ENCODE data around the gene MRGPRG.

Gene MRGPRG

DNA sequence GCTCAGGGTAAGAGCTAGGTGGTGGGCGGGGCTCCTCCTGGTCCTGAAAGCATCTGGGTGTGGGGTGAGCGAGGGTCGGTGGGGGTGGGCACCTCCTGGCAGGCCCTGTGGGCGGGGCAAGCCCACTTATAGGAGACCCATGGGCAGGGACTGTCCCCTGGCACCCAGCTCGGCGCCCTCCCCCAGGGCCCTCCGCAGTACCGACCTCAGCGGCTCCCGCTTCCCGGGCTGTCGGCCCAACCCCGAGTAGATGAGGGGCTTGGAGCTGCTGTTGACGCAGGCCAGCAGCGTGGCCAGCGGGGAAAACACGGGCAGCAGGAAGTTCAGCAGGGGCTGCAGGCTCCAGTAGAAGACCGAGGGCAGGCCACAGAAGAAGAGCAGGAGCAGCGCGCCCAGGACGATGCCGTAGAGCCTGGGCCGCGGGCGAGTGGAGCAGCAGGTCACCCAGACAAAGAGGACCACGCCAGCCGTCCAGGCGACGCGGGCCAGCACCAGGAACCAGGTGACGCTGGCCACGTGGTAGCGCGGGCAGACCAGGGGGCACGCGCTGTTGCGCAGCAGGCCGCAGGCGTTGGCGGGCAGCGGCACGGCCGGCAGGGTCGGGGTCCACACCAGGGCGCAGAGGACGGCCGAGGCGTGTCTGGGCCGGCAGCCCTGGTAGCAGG lies 663 bp downstream of the MRGPRG start:
- no peak overlapping the region for H3K27ac ChIP-seq (ENCODE audit: low read depth, low read length)
- H3K9ac ChIP-seq (ENCODE audit: low read length): no peak overlapping the region
- H3K36me3 ChIP-seq (ENCODE audit: control insufficient read depth, insufficient read depth, low read length): no peaks in the 10 kb centered on the region
- no peak overlapping the region for H3K4me3 ChIP-seq (ENCODE audit: low read depth, low read length)
- peaks cover 18% of the 10 kb centered on the region; the same call in 1 of the 2 replicates for H3K27me3 ChIP-seq (ENCODE audit: control insufficient read depth, insufficient read depth, low read length)
- peaks cover 13% of the 10 kb centered on the region; the same call in 1 of the 2 replicates for H3K4me1 ChIP-seq (ENCODE audit: control insufficient read depth, insufficient read depth, low read length)
- no peaks in the 10 kb centered on the region for H3K9me3 ChIP-seq (ENCODE audit: control insufficient read depth, insufficient read depth, low read depth, low read length)

GRCh38 chr11:3216027-3216525 lies 2.5 kb downstream of the MRGPRG start:
- H3K4me3 ChIP-seq (ENCODE audit: low read depth, low read length): no peak overlapping the region
- peaks cover 13% of the 10 kb centered on the region; the same call in 1 of the 2 replicates for H3K4me1 ChIP-seq (ENCODE audit: control insufficient read depth, insufficient read depth, low read length)
- H3K27me3 ChIP-seq (ENCODE audit: control insufficient read depth, insufficient read depth, low read length): peaks cover 14% of the 10 kb centered on the region; the same call in 1 of the 2 replicates
- H3K9me3 ChIP-seq (ENCODE audit: control insufficient read depth, insufficient read depth, low read depth, low read length): no peaks in the 10 kb centered on the region
- H3K36me3 ChIP-seq (ENCODE audit: control insufficient read depth, insufficient read depth, low read length): no peaks in the 10 kb centered on the region
- no peak overlapping the region for H3K9ac ChIP-seq (ENCODE audit: low read length)
- H3K27ac ChIP-seq (ENCODE audit: low read depth, low read length): no peak overlapping the region

- Histone ChIP-seq H3K36me3 (ENCODE audit: control insufficient read depth, insufficient read depth, low read length) (no peaks in the 10 kb centered on the region), H3K27ac (ENCODE audit: low read depth, low read length) (no peak overlapping the region), H3K9ac (ENCODE audit: low read length) (no peak overlapping the region), H3K4me3 (ENCODE audit: low read depth, low read length) (no peak overlapping the region), H3K4me1 (ENCODE audit: control insufficient read depth, insufficient read depth, low read length) (peaks cover 13% of the 10 kb centered on the region; the same call in 1 of the 2 replicates), H3K9me3 (ENCODE audit: control insufficient read depth, insufficient read depth, low read depth, low read length) (no peaks in the 10 kb centered on the region), H3K27me3 (ENCODE audit: control insufficient read depth, insufficient read depth, low read length) (peaks cover 14% of the 10 kb centered on the region; the same call in 1 of the 2 replicates)
These were observed 3.1 kb downstream of the MRGPRG start for GRCh38 chr11:3215346-3216026.

DNA sequence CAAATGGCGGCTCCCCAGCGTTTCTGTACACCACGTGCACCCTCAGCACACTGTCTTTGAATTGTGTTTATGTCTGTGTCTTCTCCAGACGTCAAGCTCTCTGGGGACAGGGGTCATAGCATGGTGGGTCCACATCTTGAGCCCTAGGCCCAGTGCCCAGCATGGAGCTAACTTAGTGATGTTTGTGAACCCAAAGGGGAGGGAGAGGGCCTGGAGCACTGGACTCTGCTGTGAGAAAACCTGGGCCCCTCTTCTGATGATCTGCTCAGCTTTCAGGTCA lies 4.3 kb downstream of the MRGPRG start:
- H3K4me1 ChIP-seq (ENCODE audit: control insufficient read depth, insufficient read depth, low read length): peaks cover 13% of the 10 kb centered on the region; the same call in 1 of the 2 replicates
- H3K4me3 ChIP-seq (ENCODE audit: low read depth, low read length): no peak overlapping the region
- no peaks in the 10 kb centered on the region for H3K36me3 ChIP-seq (ENCODE audit: control insufficient read depth, insufficient read depth, low read length)
- no peaks in the 10 kb centered on the region for H3K9me3 ChIP-seq (ENCODE audit: control insufficient read depth, insufficient read depth, low read depth, low read length)
- no peak overlapping the region for H3K9ac ChIP-seq (ENCODE audit: low read length)
- H3K27me3 ChIP-seq (ENCODE audit: control insufficient read depth, insufficient read depth, low read length): peaks cover 12% of the 10 kb centered on the region; the same call in 1 of the 2 replicates
- H3K27ac ChIP-seq (ENCODE audit: low read depth, low read length): no peak overlapping the region

- H3K4me1 ChIP-seq (ENCODE audit: control insufficient read depth, insufficient read depth, low read length): peaks cover 13% of the 10 kb centered on the region; the same call in 1 of the 2 replicates
- peaks cover 13% of the 10 kb centered on the region; the same call in 1 of the 2 replicates for H3K27me3 ChIP-seq (ENCODE audit: control insufficient read depth, insufficient read depth, low read length)
- no peak overlapping the region for H3K9ac ChIP-seq (ENCODE audit: low read length)
- H3K9me3 ChIP-seq (ENCODE audit: control insufficient read depth, insufficient read depth, low read depth, low read length): no peaks in the 10 kb centered on the region
- H3K36me3 ChIP-seq (ENCODE audit: control insufficient read depth, insufficient read depth, low read length): no peaks in the 10 kb centered on the region
- no peak overlapping the region for H3K27ac ChIP-seq (ENCODE audit: low read depth, low read length)
- H3K4me3 ChIP-seq (ENCODE audit: low read depth, low read length): peak overlapping the region; percentile 18; the same call in 1 of the 2 replicates
These were observed 4.8 kb downstream of the MRGPRG start for GRCh38 chr11:3213659-3214419.

DNA sequence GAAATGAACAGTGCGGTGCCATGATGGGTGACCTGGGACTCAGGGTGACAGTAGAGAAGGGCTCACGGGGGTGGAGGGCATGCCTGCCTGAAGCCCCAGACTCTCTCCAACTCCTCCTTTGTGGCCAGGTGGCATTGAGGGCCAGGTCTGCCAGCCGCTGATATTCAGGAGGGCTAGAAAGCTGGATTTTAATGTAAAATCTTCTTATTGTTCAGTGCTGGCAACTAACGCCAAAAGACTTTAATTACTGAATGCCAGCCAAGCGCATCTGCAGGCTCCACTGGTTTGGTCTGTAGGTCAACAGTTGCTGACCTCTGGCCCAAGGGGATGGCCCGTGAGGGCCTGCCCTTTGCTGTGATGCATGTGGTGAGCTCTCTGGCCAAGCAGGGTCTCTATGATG lies 10.3 kb downstream of the MRGPRG start:
- Histone ChIP-seq H3K27ac (ENCODE audit: low read depth, low read length) (no peak overlapping the region), H3K4me1 (ENCODE audit: control insufficient read depth, insufficient read depth, low read length) (0 out of 2 replicates have a peak, but pooled peaks cover 2% of the 10 kb centered on the region), H3K9me3 (ENCODE audit: control insufficient read depth, insufficient read depth, low read depth, low read length) (no peaks in the 10 kb centered on the region), H3K9ac (ENCODE audit: low read length) (no peak overlapping the region), H3K27me3 (ENCODE audit: control insufficient read depth, insufficient read depth, low read length) (peaks cover 58% of the 10 kb centered on the region), H3K4me3 (ENCODE audit: low read depth, low read length) (no peak overlapping the region), H3K36me3 (ENCODE audit: control insufficient read depth, insufficient read depth, low read length) (no peaks in the 10 kb centered on the region)

DNA sequence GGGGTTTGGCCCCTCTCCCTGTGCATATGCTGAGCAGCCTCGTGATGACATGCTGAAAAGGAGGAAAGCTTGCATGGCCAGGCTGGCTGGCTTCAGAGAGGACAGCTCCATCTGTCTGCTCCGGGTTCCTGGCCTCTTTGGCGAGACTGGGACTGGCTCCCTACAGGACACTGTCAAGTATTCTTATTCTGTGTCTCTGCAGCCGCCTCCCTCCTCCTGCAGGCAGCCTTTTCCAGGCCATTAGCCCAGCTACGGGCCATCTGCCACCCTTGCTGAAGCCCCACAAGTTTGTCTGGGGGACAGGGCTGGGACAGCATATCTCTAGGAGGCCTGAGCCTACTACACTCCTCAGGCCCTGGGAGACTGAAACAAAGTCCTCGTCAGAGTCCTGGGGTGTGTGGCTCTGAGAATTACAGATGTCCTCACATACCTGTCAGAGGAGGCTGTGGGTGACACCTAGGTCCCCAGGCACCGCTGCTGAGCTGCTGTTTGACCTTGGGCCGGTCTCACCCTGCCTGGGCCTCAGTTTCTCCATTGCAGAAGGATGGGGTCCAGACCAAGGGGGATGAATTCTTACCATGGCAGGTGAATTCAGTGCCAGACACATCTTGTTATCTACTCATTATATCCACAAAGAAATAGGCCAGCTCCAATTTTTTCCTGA lies 11.0 kb downstream of the MRGPRG start:
- Histone ChIP-seq H3K27ac (ENCODE audit: low read depth, low read length) (no peak overlapping the region), H3K4me1 (ENCODE audit: control insufficient read depth, insufficient read depth, low read length) (0 out of 2 replicates have a peak, but pooled peaks cover 3% of the 10 kb centered on the region), H3K9ac (ENCODE audit: low read length) (no peak overlapping the region), H3K4me3 (ENCODE audit: low read depth, low read length) (no peak overlapping the region), H3K27me3 (ENCODE audit: control insufficient read depth, insufficient read depth, low read length) (peaks cover 64% of the 10 kb centered on the region), H3K9me3 (ENCODE audit: control insufficient read depth, insufficient read depth, low read depth, low read length) (no peaks in the 10 kb centered on the region), H3K36me3 (ENCODE audit: control insufficient read depth, insufficient read depth, low read length) (no peaks in the 10 kb centered on the region)

- Histone ChIP-seq H3K36me3 (ENCODE audit: control insufficient read depth, insufficient read depth, low read length) (no peaks in the 10 kb centered on the region), H3K9ac (ENCODE audit: low read length) (no peak overlapping the region), H3K4me3 (ENCODE audit: low read depth, low read length) (no peak overlapping the region), H3K9me3 (ENCODE audit: control insufficient read depth, insufficient read depth, low read depth, low read length) (no peaks in the 10 kb centered on the region), H3K27me3 (ENCODE audit: control insufficient read depth, insufficient read depth, low read length) (peaks cover 72% of the 10 kb centered on the region), H3K4me1 (ENCODE audit: control insufficient read depth, insufficient read depth, low read length) (0 out of 2 replicates have a peak, but pooled peaks cover 7% of the 10 kb centered on the region), H3K27ac (ENCODE audit: low read depth, low read length) (no peak overlapping the region)
These were observed 11.8 kb downstream of the MRGPRG start for GRCh38 chr11:3206922-3207204.

DNA sequence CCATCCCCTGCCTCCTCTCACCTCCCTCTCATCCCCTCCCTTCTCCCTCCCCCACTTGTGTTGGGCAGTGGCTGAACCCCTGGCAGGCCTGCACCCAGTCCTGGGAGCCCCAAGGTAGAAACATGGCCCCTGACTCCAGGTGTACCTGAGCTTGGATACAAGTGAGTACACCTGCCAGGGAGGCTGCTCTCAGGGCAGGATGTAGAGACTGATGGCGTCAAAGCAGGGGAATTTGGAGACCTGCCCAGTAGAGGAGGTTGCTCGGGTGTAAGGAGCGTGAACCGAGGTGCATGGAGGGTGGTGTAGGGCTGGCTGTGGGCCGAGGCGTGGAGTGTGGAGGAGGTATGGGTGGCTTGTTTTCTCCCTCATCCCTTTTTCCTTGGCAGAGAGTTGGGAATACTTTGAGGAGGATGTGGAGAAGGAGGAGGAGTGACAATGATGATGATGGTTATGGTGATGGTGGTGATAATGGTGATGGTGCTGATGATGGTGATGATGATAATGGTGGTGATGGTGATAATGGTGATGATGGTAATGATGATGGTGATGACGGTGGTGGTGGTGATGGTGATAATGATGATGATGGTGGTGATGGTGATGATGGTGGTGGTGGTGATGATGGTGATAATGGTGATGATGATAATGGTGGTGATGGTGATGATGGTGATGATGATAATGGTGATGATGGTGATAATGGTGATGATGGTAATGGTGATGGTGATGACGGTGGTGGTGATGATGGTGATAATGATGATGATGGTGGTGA lies 12.3 kb downstream of the MRGPRG start:
- no peaks in the 10 kb centered on the region for H3K36me3 ChIP-seq (ENCODE audit: control insufficient read depth, insufficient read depth, low read length)
- H3K4me1 ChIP-seq (ENCODE audit: control insufficient read depth, insufficient read depth, low read length): 0 out of 2 replicates have a peak, but pooled peaks cover 7% of the 10 kb centered on the region
- H3K27me3 ChIP-seq (ENCODE audit: control insufficient read depth, insufficient read depth, low read length): peaks cover 77% of the 10 kb centered on the region

More for the DNA sequence above, 12.3 kb downstream of the MRGPRG start:
- no peak overlapping the region for H3K9ac ChIP-seq (ENCODE audit: low read length)
- H3K9me3 ChIP-seq (ENCODE audit: control insufficient read depth, insufficient read depth, low read depth, low read length): no peaks in the 10 kb centered on the region
- no peak overlapping the region for H3K4me3 ChIP-seq (ENCODE audit: low read depth, low read length)
- no peak overlapping the region for H3K27ac ChIP-seq (ENCODE audit: low read depth, low read length)
